ENCODE data around the gene LRMDA. TPM values are rescaled to one million over a fixed set of nuclear protein-coding genes. Genes with fewer than 3 reads are reported as not detected.
"Not testable (repeated sequence)": the region's sequence is repeated elsewhere in the genome, so short reads cannot be mapped to it uniquely, and the experiment has no call there.

Gene LRMDA
- total and polyA plus RNA-seq, 2 donors from 2014 or later = 23.2 to 48.6 TPM

- Histone ChIP-seq H3K9me3 (ENCODE audit: control insufficient read depth in 2 of 3, insufficient read depth in 1 of 3, low read length in 3 of 3) (no peaks in the 10 kb centered on the region), H3K27ac (ENCODE audit: low read depth in 2 of 2, low read length in 2 of 2) (no peak overlapping the region), H3K9ac (ENCODE audit: low read length in 3 of 3) (no peak overlapping the region), H3K36me3 (ENCODE audit: control insufficient read depth in 2 of 3, insufficient read depth in 3 of 3, low read length in 3 of 3) (no peaks in the 10 kb centered on the region), H3K4me1 (ENCODE audit: control insufficient read depth in 2 of 3, insufficient read depth in 2 of 3, low read depth in 1 of 3, low read length in 3 of 3) (peaks cover 0 to 7% (median 6%) of the 10 kb centered on the region in 3 donors), H3K27me3 (ENCODE audit: control insufficient read depth, insufficient read depth, low read length) (no peaks in the 10 kb centered on the region), H3K4me3 (ENCODE audit: low read length in 3 of 3) (no peak overlapping the region)
- FAIRE-seq = no peak
- intact Hi-C loops (cut with DNase I) = no loop called here
- DNase-seq = peak in 2 of 5 donors; percentile 55 to 63
- TF ChIP-seq CTCF (IDR thresholded peaks at IDR 0.05; ENCODE audit: borderline replicate concordance, extremely low read depth, insufficient read depth) = no peak
Observed at GRCh38 chr10:76138286-76138685, 706.9 kb downstream of the LRMDA start.

- no peaks in the 10 kb centered on the region for H3K36me3 ChIP-seq (ENCODE audit: control insufficient read depth in 2 of 3, insufficient read depth in 3 of 3, low read length in 3 of 3)
- peaks cover 0 to 7% (median 6%) of the 10 kb centered on the region in 3 donors for H3K4me1 ChIP-seq (ENCODE audit: control insufficient read depth in 2 of 3, insufficient read depth in 2 of 3, low read depth in 1 of 3, low read length in 3 of 3)
- no peaks in the 10 kb centered on the region for H3K27me3 ChIP-seq (ENCODE audit: control insufficient read depth, insufficient read depth, low read length)
- H3K9me3 ChIP-seq (ENCODE audit: control insufficient read depth in 2 of 3, insufficient read depth in 1 of 3, low read length in 3 of 3) = no peaks in the 10 kb centered on the region
- H3K27ac ChIP-seq (ENCODE audit: low read depth in 2 of 2, low read length in 2 of 2) = no peak overlapping the region
- no peak for FAIRE-seq
- no peak for TF ChIP-seq CTCF (IDR thresholded peaks at IDR 0.05; ENCODE audit: borderline replicate concordance, extremely low read depth, insufficient read depth)
- H3K4me3 ChIP-seq (ENCODE audit: low read length in 3 of 3) = no peak overlapping the region
- no peak overlapping the region for H3K9ac ChIP-seq (ENCODE audit: low read length in 3 of 3)
- intact Hi-C loops (cut with DNase I) = no loop called here
- peak in 2 of 5 donors; percentile 64 to 73 for DNase-seq
Observed at GRCh38 chr10:76138906-76139305, 707.5 kb downstream of the LRMDA start.

- DNase-seq = peak in 1 of 5 donors; percentile 41
- Histone ChIP-seq H3K9me3 (ENCODE audit: control insufficient read depth in 2 of 3, insufficient read depth in 1 of 3, low read length in 3 of 3) (no peaks in the 10 kb centered on the region), H3K4me3 (ENCODE audit: low read length in 3 of 3) (no peak overlapping the region), H3K4me1 (ENCODE audit: control insufficient read depth in 2 of 3, insufficient read depth in 2 of 3, low read depth in 1 of 3, low read length in 3 of 3) (peaks cover 0 to 7% (median 6%) of the 10 kb centered on the region in 3 donors), H3K27me3 (ENCODE audit: control insufficient read depth, insufficient read depth, low read length) (no peaks in the 10 kb centered on the region), H3K27ac (ENCODE audit: low read depth in 2 of 2, low read length in 2 of 2) (no peak overlapping the region), H3K9ac (ENCODE audit: low read length in 3 of 3) (no peak overlapping the region), H3K36me3 (ENCODE audit: control insufficient read depth in 2 of 3, insufficient read depth in 3 of 3, low read length in 3 of 3) (no peaks in the 10 kb centered on the region)
- intact Hi-C loops (cut with DNase I) = no loop called here
- TF ChIP-seq CTCF (IDR thresholded peaks at IDR 0.05; ENCODE audit: borderline replicate concordance, extremely low read depth, insufficient read depth) = no peak
- no peak for FAIRE-seq
Observed at GRCh38 chr10:76139431-76139830, 708.0 kb downstream of the LRMDA start.

GRCh38 chr10:76141376-76141775, 710.0 kb downstream of the LRMDA start:
- intact Hi-C loops (cut with DNase I) = no loop called here
- no peak for TF ChIP-seq CTCF (IDR thresholded peaks at IDR 0.05; ENCODE audit: borderline replicate concordance, extremely low read depth, insufficient read depth)
- FAIRE-seq = no peak
- DNase-seq = no peak
- no peak overlapping the region for H3K9ac ChIP-seq (ENCODE audit: low read length in 3 of 3)
- H3K27ac ChIP-seq (ENCODE audit: low read depth in 2 of 2, low read length in 2 of 2) = no peak overlapping the region
- H3K27me3 ChIP-seq (ENCODE audit: control insufficient read depth, insufficient read depth, low read length) = no peaks in the 10 kb centered on the region
- H3K36me3 ChIP-seq (ENCODE audit: control insufficient read depth in 2 of 3, insufficient read depth in 3 of 3, low read length in 3 of 3) = no peaks in the 10 kb centered on the region
- no peaks in the 10 kb centered on the region for H3K9me3 ChIP-seq (ENCODE audit: control insufficient read depth in 2 of 3, insufficient read depth in 1 of 3, low read length in 3 of 3)
- H3K4me1 ChIP-seq (ENCODE audit: control insufficient read depth in 2 of 3, insufficient read depth in 2 of 3, low read depth in 1 of 3, low read length in 3 of 3) = peaks cover 0 to 7% (median 6%) of the 10 kb centered on the region in 3 donors
- no peak overlapping the region for H3K4me3 ChIP-seq (ENCODE audit: low read length in 3 of 3)

- H3K4me3 ChIP-seq (ENCODE audit: low read length in 3 of 3); H3K36me3 ChIP-seq (ENCODE audit: control insufficient read depth in 2 of 3, insufficient read depth in 3 of 3, low read length in 3 of 3); DNase-seq; FAIRE-seq; intact Hi-C loops (cut with DNase I); H3K9ac ChIP-seq (ENCODE audit: low read length in 3 of 3); H3K27ac ChIP-seq (ENCODE audit: low read depth in 2 of 2, low read length in 2 of 2); H3K9me3 ChIP-seq (ENCODE audit: control insufficient read depth in 2 of 3, insufficient read depth in 1 of 3, low read length in 3 of 3); H3K27me3 ChIP-seq (ENCODE audit: control insufficient read depth, insufficient read depth, low read length): not testable (repeated sequence)
- H3K4me1 ChIP-seq (ENCODE audit: control insufficient read depth in 2 of 3, insufficient read depth in 2 of 3, low read depth in 1 of 3, low read length in 3 of 3) = peaks cover 6 to 12% (median 7%) of the 10 kb centered on the region in 3 donors
Observed at GRCh38 chr10:76148217-76148616, 716.8 kb downstream of the LRMDA start.
